Measurements from ENCODE around the gene CHI3L2. TPM values are rescaled to one million over a fixed set of nuclear protein-coding genes. Genes with fewer than 3 reads are reported as not detected.

The CHI3L2 gene
- total and polyA plus RNA-seq, 2 of the 4 experiments (the other 2 are of a cell fraction) = 0.18 to 0.19 TPM

GRCh38 chr1:111217183-111217910 lies 10.2 kb upstream of the CHI3L2 start:
- Histone ChIP-seq H3K9ac (ENCODE audit: low read depth, low read length) (no peak overlapping the region), H4K20me1 (ENCODE audit: insufficient read depth, low read length) (no peaks in the 10 kb centered on the region), H3K36me3 (ENCODE audit: control insufficient read depth, insufficient read depth, low read length) (no peaks in the 10 kb centered on the region), H3K4me1 (ENCODE audit: control insufficient read depth, insufficient read depth, low read length) (peaks cover 6% of the 10 kb centered on the region), H4K5ac (ENCODE audit: low read depth, low read length) (no peak overlapping the region), H3K4ac (ENCODE audit: low read depth, low read length) (no peak overlapping the region), H3K18ac (ENCODE audit: low read depth, low read length) (no peak overlapping the region), H3K23ac (ENCODE audit: low read depth, low read length) (no peak overlapping the region), H3K4me3 (ENCODE audit: insufficient read depth, low read depth, low read length) (no peak overlapping the region), H4K91ac (ENCODE audit: insufficient read depth, low read depth, low read length) (no peak overlapping the region), H3K9me3 (ENCODE audit: control insufficient read depth, insufficient read depth, low read length) (no peaks in the 10 kb centered on the region), H3K27ac (ENCODE audit: insufficient read depth, low read length) (no peak overlapping the region), H2AK9ac (replicated peaks; ENCODE audit: low read depth, low read length, poor library complexity) (no peak overlapping the region), H2BK5ac (ENCODE audit: low read depth, low read length, poor library complexity, severe bottlenecking) (no peak overlapping the region), H2AK5ac (ENCODE audit: low read depth, low read length) (no peak overlapping the region), H3K4me2 (ENCODE audit: low read depth, low read length) (no peak overlapping the region), H2BK120ac (ENCODE audit: low read depth, low read length) (no peak overlapping the region), H2BK20ac (ENCODE audit: low read depth, low read length) (no peak overlapping the region), H2AFZ (replicated peaks; ENCODE audit: low read length, poor library complexity) (no peak overlapping the region), H3K14ac (replicated peaks; ENCODE audit: low read depth, low read length) (no peak overlapping the region), H3K27me3 (ENCODE audit: control insufficient read depth, insufficient read depth, low read length) (no peaks in the 10 kb centered on the region), H4K8ac (ENCODE audit: low read depth in 2 of 2, low read length in 2 of 2) (no peak overlapping the region), H3K9me1 (ENCODE audit: insufficient read depth, low read length) (no peaks in the 10 kb centered on the region), H3K79me1 (ENCODE audit: low read depth in 1 of 2, low read length in 2 of 2) (no peaks in the 10 kb centered on the region), H3K56ac (ENCODE audit: extremely low read depth, insufficient read depth, low read length) (no peak overlapping the region), H2BK15ac (ENCODE audit: low read depth, low read length) (no peak overlapping the region)
- CTCF ChIA-PET = no interaction called here
- 100% methylated on average over 1 of the region's 5 CpGs; no CpG with 5 or more reads in 1 of the 2 experiments for WGBS, 2 experiments (ENCODE audit: extremely low coverage in 2 of 2, insufficient read length in 1 of 2)
- DNase-seq = no peak
- ATAC-seq (ENCODE audit: low read depth) = no peak
- POLR2A ChIA-PET (ENCODE audit: unreplicated experiment) = no interaction called here
- dilution Hi-C loops (cut with HindIII; ENCODE audit: low sequenced_read_pairs, unreplicated experiment) = no loop called here
- TF ChIP-seq NFE2L2 (IDR thresholded peaks at IDR 0.05; ENCODE audit: low read depth, low read length) (no peak), SMC3 (IDR thresholded peaks at IDR 0.05; ENCODE audit: low read depth, low read length) (no peak), POLR2A (IDR thresholded peaks at IDR 0.05; ENCODE audit: low read depth, low read length) (no peak), MXI1 (IDR thresholded peaks at IDR 0.05; ENCODE audit: borderline replicate concordance, low read depth, low read length) (no peak), CTCF (conservative IDR thresholded peaks at IDR 0.05; ENCODE audit: low read depth, low read length) (no peak), USF2 (IDR thresholded peaks at IDR 0.05; ENCODE audit: low read depth, low read length) (no peak), CHD1 (IDR thresholded peaks at IDR 0.05; ENCODE audit: low read depth, low read length) (no peak), ELK1 (IDR thresholded peaks at IDR 0.05; ENCODE audit: borderline replicate concordance, low read depth, low read length) (no peak), MAFK (IDR thresholded peaks at IDR 0.05; ENCODE audit: low read depth, low read length) (no peak), RCOR1 (IDR thresholded peaks at IDR 0.05; ENCODE audit: insufficient replicate concordance, low read length) (no peak), CEBPB (IDR thresholded peaks at IDR 0.05; ENCODE audit: low read depth, low read length) (no peak), BHLHE40 (IDR thresholded peaks at IDR 0.05; ENCODE audit: low read depth, low read length) (no peak), RAD21 (IDR thresholded peaks at IDR 0.05; ENCODE audit: low read length) (no peak), MAZ (IDR thresholded peaks at IDR 0.05; ENCODE audit: borderline replicate concordance, low read depth, low read length) (no peak)
- BruUV-seq (replicated peaks) = no TSS peak
- in situ Hi-C loops (cut with MboI; ENCODE audit: low sequenced_read_pairs) = no loop called here
- intact Hi-C loops (cut with micrococcal nuclease) = no loop called here
